ENCODE data around the gene ABCC6. TPM values are rescaled to one million over a fixed set of nuclear protein-coding genes. Genes with fewer than 3 reads are reported as not detected.
"Not testable (repeated sequence)": the region's sequence is repeated elsewhere in the genome, so short reads cannot be mapped to it uniquely, and the experiment has no call there.

Gene ABCC6
- polyA plus RNA-seq, 3 donors from 2014 or later = 0.03 TPM; not detected in 2

DNA sequence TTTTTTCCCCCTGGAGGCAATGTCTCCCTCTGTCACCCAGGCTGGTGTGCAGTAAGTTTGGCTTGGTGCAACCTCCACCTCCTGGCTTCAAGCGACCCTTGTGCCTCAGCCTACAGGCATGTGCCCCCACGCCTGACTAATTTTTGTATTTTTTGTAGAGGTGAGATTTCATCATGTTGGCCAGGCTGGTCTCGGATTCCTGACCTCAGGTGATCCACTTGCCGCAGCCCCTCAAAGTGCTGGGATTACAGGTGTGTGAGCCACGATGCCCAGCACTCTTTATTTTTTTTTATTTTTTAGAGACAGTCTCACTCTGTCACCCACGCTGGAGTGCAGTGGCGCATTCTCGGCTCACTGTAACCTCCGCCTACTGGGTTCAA, 113.2 kb downstream of the ABCC6 start:
- H3K27me3 Mint-ChIP-seq (ENCODE audit: low read depth in 3 of 3) = no peaks in the 10 kb centered on the region
- peaks cover 21 to 34% (median 29%) of the 10 kb centered on the region in 3 donors for H3K36me3 Mint-ChIP-seq
- no peak for DNase-seq
- no peaks in the 10 kb centered on the region for H3K9me3 Mint-ChIP-seq
- no peak overlapping the region for H3K27ac Mint-ChIP-seq
- H3K4me3 Mint-ChIP-seq = no peak overlapping the region
- peaks cover 0 to 1% of the 10 kb centered on the region in 2 donors for H3K4me1 Mint-ChIP-seq

DNA sequence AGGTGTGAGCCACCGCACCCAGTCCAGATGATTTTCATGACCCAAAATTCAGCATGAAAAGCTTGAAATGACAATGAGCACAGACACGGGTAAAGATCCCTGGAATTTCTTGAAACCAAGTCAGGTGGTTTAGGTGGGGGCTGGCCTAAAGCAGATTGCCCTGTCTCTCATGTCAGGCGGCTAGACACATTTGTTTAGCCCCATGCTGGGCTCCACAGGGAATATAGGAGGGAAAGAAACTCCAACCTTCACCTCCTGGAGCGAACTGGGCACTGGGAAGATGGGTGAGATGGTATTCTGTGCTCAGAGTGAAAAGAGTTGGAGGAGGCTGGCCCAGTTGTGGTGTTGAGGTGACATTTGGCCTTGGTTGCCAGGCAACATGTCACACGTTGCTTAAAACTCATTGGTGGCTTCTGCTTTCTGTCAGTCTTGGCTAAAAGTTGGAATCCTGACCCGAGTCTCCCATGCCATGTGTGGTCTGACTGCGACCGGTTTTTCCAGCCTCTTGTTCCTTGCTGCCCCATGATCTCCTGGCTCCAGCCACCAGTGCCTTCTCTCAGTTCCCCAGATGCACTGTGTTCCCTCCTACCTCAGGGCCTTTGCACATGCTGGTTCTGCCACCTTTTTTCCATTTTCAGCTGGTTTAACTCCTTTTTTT, 113.7 kb downstream of the ABCC6 start:
- Mint-ChIP-seq H3K36me3 (peaks cover 18 to 30% (median 24%) of the 10 kb centered on the region in 3 donors), H3K27ac (no peak overlapping the region)

DNA sequence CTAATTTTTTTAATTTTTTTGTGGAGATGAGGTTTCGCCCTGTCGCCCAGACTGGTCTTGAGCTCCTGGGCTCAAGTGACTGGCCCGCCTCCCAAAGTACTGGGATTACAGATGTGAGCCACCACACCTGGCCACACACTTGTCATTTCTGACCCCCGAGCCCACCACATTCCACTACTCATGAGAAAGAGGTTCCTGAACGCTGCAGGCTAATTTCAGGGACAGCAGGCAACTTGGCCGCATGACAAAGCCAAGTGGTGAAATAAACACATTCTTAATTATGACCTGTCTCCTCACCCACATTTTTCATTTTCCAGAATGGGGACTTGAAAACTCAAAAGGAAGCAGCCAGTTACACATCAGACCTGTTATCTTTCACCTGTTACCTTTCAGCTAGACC, 114.5 kb downstream of the ABCC6 start:
- Mint-ChIP-seq H3K27ac (peak overlapping the region in 1 of 6 donors; percentile 14), H3K9me3 (no peaks in the 10 kb centered on the region), H3K27me3 (ENCODE audit: low read depth in 3 of 3) (no peaks in the 10 kb centered on the region), H3K36me3 (peaks cover 24 to 30% (median 25%) of the 10 kb centered on the region in 3 donors), H3K4me3 (no peak overlapping the region), H3K4me1 (peaks cover 0 to 1% of the 10 kb centered on the region in 2 donors)
- no peak for DNase-seq

More for the DNA sequence above, 113.7 kb downstream of the ABCC6 start:
- no peak overlapping the region for H3K4me3 Mint-ChIP-seq
- DNase-seq = no peak
- peaks cover 0 to 1% of the 10 kb centered on the region in 2 donors for H3K4me1 Mint-ChIP-seq
- H3K27me3 Mint-ChIP-seq (ENCODE audit: low read depth in 3 of 3) = no peaks in the 10 kb centered on the region
- no peaks in the 10 kb centered on the region for H3K9me3 Mint-ChIP-seq

DNA sequence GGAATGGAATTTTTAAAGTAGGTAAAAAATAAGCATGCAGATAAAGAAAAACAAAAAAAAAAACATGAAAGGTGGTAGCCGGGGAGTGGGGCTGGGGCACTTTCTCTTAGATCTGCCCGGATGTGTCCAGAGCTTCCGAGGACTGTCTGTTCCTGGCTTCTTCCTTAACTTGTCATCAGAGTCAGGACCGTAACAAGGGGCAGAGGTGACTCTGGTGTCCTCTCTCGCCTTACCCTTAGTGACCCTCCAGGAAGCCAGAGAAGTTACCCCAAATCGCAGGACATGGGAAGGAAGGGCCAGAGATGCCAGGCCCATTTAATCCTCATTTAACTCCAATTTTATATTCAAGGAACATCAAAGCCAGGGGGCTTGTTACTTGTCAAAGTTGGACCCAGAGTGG, 115.5 kb downstream of the ABCC6 start:
- no peak overlapping the region for H3K4me3 Mint-ChIP-seq
- no peaks in the 10 kb centered on the region for H3K9me3 Mint-ChIP-seq
- DNase-seq = no peak
- H3K27ac Mint-ChIP-seq = no peak overlapping the region
- H3K36me3 Mint-ChIP-seq = peaks cover 29 to 32% (median 30%) of the 10 kb centered on the region in 3 donors
- H3K4me1 Mint-ChIP-seq = peaks cover 0 to 1% of the 10 kb centered on the region in 2 donors
- no peaks in the 10 kb centered on the region for H3K27me3 Mint-ChIP-seq (ENCODE audit: low read depth in 3 of 3)

DNA sequence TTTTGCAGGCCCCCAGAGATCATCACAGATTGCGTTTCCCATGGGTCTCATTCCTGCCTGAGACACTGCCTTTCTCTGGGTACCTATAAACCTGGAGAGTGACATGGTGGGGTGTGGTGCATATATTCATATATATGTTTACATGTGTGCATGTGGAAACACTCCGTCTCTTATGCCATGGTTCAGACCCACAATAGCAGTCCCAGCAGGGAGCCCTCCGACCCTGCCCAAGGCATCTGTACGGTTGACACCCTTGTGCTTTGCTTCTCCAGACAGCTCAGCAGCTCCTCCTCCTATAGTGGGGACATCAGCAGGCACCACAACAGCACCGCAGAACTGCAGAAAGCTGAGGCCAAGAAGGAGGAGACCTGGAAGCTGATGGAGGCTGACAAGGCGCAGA, 116.8 kb downstream of the ABCC6 start:
- Mint-ChIP-seq H3K4me3 (no peak overlapping the region), H3K4me1 (no peaks in the 10 kb centered on the region), H3K36me3 (peaks cover 24 to 27% (median 26%) of the 10 kb centered on the region in 3 donors), H3K27ac (no peak overlapping the region), H3K9me3 (no peaks in the 10 kb centered on the region), H3K27me3 (ENCODE audit: low read depth in 3 of 3) (no peaks in the 10 kb centered on the region)
- DNase-seq = no peak

DNA sequence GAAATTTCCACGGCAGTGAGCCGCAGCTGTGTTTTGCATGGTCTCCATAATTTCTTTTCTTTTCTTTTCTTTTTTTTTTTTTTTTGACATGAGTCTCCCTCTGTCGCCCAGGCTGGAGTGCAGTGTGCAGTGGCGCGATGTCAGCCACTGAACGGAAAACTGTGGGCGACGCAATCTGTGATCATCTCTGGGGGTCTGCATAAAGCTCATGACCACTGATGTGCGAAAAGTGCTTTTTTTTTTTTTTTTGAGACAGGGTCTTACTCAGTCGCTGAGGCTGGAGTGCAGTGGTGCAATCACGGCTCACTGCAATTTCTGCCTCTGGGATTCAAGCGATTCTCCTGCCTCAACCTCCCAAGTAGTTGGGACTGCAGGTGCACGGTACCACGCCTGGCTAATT, 117.6 kb downstream of the ABCC6 start:
- H3K27me3 Mint-ChIP-seq (ENCODE audit: low read depth in 3 of 3) = no peaks in the 10 kb centered on the region
- H3K4me1 Mint-ChIP-seq = no peaks in the 10 kb centered on the region
- no peak overlapping the region for H3K4me3 Mint-ChIP-seq
- DNase-seq = no peak
- no peaks in the 10 kb centered on the region for H3K9me3 Mint-ChIP-seq
- peaks cover 17 to 26% (median 25%) of the 10 kb centered on the region in 3 donors for H3K36me3 Mint-ChIP-seq
- H3K27ac Mint-ChIP-seq = no peak overlapping the region

DNA sequence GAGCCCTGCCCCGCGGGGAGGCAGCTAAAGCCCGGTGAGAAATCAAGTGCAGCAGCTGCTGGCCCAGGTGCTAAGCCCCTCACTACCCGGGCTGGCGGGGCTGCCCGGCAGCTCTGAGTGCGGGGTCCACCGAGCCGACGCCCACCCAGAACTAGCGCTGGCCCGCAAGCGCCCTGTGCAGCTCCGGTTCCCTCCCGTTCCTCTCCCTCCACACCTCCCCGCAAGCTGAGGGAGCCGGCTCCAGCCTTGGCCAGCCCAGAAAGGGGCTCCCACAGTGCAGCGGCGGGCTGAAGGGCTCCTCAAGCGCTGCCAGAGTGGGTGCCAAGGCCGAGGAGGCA, 118.5 kb downstream of the ABCC6 start:
- not testable (repeated sequence) for H3K9me3 Mint-ChIP-seq; DNase-seq; H3K27ac Mint-ChIP-seq; H3K4me3 Mint-ChIP-seq; H3K27me3 Mint-ChIP-seq (ENCODE audit: low read depth in 3 of 3); H3K4me1 Mint-ChIP-seq
- H3K36me3 Mint-ChIP-seq = peaks cover 15 to 26% (median 19%) of the 10 kb centered on the region in 3 donors

DNA sequence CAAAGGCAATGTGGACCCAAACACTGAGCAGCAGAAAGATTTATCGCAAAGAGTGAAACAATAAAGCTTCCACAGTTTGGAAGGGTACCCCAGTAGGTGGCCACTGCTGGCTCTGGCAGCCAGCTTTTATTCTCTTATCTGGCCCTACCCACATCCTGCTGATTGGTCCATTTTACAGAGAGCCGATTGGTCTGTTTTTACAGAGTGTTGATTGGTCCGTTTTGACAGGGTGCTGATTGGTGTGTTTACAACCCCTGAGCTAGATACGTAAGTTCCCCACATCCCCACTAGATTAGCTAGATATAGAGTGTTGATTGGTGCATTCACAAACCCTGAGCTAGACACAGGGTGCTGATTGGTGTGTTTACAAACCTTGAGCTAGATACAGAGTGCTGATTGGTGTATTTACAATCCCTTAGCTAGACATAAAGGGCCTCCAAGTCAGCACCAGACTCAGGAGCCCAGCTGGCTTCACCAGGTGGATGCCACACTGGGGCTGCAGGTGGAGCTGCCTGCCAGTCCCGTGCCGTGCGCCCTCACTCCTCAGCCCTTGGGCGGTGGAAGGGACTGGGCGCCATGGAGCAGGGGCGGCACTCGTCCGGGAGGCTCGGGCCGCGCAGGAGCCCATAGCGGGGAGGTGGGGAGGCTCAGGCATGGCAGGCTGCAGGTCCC, 119.0 kb downstream of the ABCC6 start:
- H3K4me3 Mint-ChIP-seq; H3K27me3 Mint-ChIP-seq (ENCODE audit: low read depth in 3 of 3); H3K4me1 Mint-ChIP-seq; DNase-seq; H3K9me3 Mint-ChIP-seq: not testable (repeated sequence)
- Mint-ChIP-seq H3K27ac (peak overlapping the region in 1 of 6 donors; percentile 1), H3K36me3 (peaks cover 15 to 30% (median 18%) of the 10 kb centered on the region in 3 donors)

DNA sequence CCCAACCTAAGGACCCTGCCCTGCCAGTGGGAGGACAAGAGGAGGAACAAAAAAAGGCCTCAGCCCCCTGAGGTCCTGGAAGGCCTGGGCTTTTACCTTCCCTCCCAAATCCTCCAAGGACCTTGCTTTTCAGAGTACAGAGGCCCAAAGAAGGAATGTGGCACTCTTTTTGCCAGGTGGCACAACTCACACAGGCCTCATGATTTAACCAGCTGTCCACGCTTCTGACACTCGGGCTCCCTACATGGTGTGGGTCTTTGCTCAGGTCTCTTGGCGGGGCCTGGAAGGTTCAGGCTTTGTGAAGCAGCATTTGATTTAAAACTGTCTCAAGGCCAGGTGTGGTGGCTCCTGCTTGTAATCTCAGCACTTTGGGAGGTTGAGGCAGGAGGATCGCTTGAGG, 120.6 kb downstream of the ABCC6 start:
- no peaks in the 10 kb centered on the region for H3K9me3 Mint-ChIP-seq
- no peaks in the 10 kb centered on the region for H3K27me3 Mint-ChIP-seq (ENCODE audit: low read depth in 3 of 3)
- DNase-seq = no peak
- peaks cover 19 to 31% (median 21%) of the 10 kb centered on the region in 3 donors for H3K36me3 Mint-ChIP-seq
- no peaks in the 10 kb centered on the region for H3K4me1 Mint-ChIP-seq
- peak overlapping the region in 1 of 6 donors; percentile 19 for H3K27ac Mint-ChIP-seq
- no peak overlapping the region for H3K4me3 Mint-ChIP-seq

DNA sequence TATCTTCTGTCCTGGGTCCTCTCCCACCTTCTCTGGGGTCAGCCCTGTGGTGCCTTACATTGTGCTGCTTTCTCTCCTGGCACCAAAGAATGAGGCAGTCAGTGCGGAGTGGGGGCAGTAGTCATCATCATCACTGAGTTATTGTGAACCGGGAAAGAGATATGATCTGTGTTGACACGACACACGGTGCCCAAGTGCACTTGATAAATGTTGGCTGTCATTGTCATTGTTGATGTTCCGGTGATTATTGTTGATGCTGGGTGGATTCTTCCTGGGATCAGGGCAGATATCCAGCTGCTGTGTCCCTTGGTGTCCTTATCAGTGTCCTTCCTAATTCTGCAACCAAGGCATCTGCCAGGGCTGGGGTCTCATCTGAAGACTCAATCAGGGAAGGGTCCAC, 121.7 kb downstream of the ABCC6 start:
- Mint-ChIP-seq H3K9me3 (no peaks in the 10 kb centered on the region), H3K36me3 (peaks cover 19 to 27% (median 24%) of the 10 kb centered on the region in 3 donors), H3K27ac (no peak overlapping the region), H3K4me1 (no peaks in the 10 kb centered on the region), H3K27me3 (ENCODE audit: low read depth in 3 of 3) (no peaks in the 10 kb centered on the region), H3K4me3 (no peak overlapping the region)
- no peak for DNase-seq

DNA sequence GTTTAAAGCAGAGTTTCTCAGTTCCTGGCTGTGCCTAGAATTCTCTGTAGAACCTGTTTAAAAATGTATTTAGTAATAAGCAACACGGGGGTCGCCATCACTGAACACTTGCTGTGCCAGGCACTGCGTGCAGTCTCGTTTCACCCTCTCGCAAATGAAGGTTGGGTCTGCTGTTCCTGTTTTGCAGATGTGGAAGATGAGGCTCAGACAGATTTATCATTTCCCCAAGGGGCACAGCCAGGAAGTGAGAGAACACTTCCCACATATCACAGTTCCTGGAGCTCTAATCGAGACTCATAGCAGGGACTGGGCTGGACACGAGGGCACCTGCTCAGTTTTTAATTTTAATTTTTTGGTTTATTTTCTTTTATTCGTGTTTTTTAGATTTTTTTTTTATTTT, 122.7 kb downstream of the ABCC6 start:
- Mint-ChIP-seq H3K4me1 (no peaks in the 10 kb centered on the region), H3K27me3 (ENCODE audit: low read depth in 3 of 3) (no peaks in the 10 kb centered on the region), H3K27ac (peak overlapping the region in 1 of 6 donors; percentile 4), H3K36me3 (peaks cover 19 to 29% (median 25%) of the 10 kb centered on the region in 3 donors), H3K9me3 (no peaks in the 10 kb centered on the region), H3K4me3 (no peak overlapping the region)
- no peak for DNase-seq

DNA sequence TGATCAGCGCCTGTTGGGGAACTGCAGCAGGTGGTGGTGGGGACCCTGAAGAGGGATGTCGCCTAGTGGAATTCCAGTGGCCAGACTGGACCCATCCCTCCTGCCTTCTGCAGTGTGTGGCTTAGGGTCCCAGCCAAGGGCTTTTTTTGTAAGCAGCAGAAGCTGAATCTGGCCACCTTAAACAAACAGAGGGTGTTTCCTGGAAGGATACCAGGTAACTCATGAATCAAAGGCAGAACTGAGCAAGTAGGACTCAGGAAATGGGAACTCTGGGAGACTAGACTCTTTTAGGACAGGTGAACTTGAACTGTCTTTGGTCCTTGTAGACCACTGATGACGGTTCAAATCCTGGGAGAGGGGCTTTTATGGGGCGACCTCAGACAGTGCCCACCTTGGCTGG, 124.0 kb downstream of the ABCC6 start:
- no peak overlapping the region for H3K4me3 Mint-ChIP-seq
- H3K4me1 Mint-ChIP-seq = no peaks in the 10 kb centered on the region
- no peak for DNase-seq
- peaks cover 19 to 29% (median 20%) of the 10 kb centered on the region in 3 donors for H3K36me3 Mint-ChIP-seq
- H3K9me3 Mint-ChIP-seq = no peaks in the 10 kb centered on the region
- no peaks in the 10 kb centered on the region for H3K27me3 Mint-ChIP-seq (ENCODE audit: low read depth in 3 of 3)
- H3K27ac Mint-ChIP-seq = no peak overlapping the region

All from immature natural killer cell (primary cell).